AG10803 (cell line): Measurements from ENCODE around the gene POLR1A.

ENCODE experiments used
- DNase-seq: peaks from one replicate; pipeline ENCODE4 v3.0.0; 2010; ENCODE audit warnings: low read depth
- H3K4me3 ChIP-seq: 2 replicates; pipeline ENCODE4 v1.5.1; 2011; ENCODE audit warnings: mild to moderate bottlenecking, low read length, control low read depth
- TF ChIP-seq, protein P1 (sequence below): conservative IDR thresholded peaks from 2 replicates; pipeline ENCODE4 v1.5.1; 2011; ENCODE audit warnings: mild to moderate bottlenecking, low read length, control low read depth, inconsistent platforms

POLR1A gene

DNA sequence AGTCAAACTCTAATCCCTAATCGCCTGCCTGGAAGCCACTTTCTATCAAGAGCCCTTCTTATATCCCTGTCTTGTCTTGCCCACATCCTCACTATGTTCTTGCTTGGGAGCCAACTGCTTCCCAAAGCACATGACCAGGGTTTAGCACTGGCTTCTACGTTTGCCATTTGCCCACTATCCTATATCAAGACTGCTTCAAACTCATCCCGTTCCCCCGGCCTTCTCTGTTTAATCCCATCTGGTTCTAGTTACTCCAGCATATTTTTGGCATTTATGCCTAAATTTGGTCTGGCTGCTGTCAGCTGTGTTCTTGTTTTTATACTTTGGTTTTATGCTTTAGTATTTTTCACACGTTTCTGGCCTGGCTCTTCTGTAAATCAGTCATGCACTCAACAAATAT, 40.2 kb downstream of the POLR1A start:
- TF ChIP-seq, protein P1, sequence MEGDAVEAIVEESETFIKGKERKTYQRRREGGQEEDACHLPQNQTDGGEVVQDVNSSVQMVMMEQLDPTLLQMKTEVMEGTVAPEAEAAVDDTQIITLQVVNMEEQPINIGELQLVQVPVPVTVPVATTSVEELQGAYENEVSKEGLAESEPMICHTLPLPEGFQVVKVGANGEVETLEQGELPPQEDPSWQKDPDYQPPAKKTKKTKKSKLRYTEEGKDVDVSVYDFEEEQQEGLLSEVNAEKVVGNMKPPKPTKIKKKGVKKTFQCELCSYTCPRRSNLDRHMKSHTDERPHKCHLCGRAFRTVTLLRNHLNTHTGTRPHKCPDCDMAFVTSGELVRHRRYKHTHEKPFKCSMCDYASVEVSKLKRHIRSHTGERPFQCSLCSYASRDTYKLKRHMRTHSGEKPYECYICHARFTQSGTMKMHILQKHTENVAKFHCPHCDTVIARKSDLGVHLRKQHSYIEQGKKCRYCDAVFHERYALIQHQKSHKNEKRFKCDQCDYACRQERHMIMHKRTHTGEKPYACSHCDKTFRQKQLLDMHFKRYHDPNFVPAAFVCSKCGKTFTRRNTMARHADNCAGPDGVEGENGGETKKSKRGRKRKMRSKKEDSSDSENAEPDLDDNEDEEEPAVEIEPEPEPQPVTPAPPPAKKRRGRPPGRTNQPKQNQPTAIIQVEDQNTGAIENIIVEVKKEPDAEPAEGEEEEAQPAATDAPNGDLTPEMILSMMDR: no peak
- no peak overlapping the region for H3K4me3 ChIP-seq
- DNase-seq: peak; percentile 88

DNA sequence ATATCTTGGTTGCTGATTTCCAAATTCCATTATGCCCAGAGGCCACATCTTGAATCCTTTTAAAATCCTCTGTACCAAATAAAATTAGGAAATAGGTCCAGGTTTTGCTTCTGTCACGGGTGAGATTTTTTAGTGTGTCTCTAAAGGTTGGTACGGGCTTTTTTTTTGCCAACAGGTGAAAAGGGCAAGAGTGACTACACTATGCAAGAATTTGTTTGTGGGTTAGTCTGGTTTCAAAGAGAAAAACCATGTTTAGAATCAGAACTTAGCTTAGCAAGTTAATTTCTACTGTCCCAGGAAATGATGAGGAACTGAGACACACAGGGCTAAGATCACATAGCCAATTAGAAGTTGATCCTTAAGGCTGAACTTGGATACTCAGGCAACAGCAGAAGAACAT, 41.7 kb downstream of the POLR1A start:
- DNase-seq: peak; percentile 66
- TF ChIP-seq, protein P1: no peak
- no peak overlapping the region for H3K4me3 ChIP-seq

DNA sequence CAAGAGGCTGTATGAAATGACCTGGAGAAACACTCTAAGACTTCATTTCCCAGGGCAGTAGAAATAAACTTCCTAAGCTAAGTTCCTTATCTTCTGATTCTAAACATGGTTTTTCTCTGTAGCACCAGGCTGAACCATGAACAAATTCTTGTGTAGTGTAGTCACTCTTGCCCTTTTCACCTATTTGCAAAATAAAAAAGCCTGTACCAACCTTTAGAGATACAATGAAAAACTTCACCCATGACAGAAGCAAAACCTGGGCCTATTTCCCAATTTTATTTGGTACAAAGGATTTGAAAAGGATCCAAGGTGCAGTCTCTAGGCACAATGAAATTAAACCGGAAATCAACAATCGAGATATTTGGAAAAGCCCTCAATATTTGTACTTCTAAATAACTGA, 43.6 kb downstream of the POLR1A start:
- TF ChIP-seq, protein P1: no peak
- peak; percentile 34 for DNase-seq
- no peak overlapping the region for H3K4me3 ChIP-seq

DNA sequence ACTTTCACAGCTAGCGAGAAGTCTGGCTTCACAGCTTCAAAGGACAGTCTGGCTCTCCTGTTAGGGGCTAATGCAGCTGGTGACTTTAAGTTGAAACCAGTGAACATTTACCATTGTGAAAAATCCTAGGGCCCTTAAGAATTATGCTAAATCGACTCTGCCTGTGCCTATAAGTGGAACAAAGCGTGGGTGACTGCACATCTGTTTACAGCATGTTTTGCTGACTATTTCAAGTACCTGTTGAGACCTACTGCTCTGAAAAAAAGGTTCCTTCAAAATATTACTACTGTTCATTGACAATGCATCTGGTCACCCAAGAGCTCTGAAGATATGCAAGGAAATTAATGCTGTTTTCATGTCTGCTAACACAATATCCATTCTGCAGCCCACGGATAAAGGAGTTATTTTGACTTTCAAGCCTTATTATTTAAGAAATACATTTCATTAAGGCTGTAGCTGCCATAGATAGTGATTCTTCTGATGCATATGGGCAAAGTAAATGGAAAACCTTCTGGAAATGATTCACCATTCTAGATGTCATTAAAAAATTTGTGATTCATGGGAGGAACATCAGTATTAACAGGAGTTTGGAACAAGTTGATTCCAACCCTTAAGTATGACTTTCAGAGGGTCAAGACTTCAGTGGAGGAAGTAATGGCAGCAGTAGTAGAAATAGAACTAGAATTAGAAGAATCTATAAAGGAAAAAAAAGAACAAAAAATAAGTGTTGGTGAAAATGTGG, 48.9 kb downstream of the POLR1A start:
- TF ChIP-seq, protein P1: no peak
- no peak overlapping the region for H3K4me3 ChIP-seq
- no peak for DNase-seq

DNA sequence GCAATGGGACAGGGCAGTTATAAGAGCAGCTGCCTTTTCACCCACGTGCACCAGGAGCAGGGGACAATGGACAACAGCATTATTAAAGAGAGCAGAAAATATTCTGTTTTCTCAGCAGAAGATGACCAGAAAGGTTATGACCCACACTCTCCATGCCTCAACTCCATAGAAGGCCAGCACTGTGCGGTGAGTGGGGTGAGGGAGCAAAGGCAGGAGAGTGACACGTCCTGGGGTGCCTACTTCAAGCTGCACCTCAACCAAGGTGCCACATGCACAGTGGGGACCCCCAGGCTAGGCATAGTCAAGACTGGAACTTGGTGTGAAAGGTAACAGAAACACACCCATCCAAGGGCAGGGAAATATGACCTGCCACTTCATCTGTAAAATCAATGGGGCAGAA, 50.4 kb downstream of the POLR1A start:
- H3K4me3 ChIP-seq: no peak overlapping the region
- TF ChIP-seq, protein P1: no peak
- no peak for DNase-seq

DNA sequence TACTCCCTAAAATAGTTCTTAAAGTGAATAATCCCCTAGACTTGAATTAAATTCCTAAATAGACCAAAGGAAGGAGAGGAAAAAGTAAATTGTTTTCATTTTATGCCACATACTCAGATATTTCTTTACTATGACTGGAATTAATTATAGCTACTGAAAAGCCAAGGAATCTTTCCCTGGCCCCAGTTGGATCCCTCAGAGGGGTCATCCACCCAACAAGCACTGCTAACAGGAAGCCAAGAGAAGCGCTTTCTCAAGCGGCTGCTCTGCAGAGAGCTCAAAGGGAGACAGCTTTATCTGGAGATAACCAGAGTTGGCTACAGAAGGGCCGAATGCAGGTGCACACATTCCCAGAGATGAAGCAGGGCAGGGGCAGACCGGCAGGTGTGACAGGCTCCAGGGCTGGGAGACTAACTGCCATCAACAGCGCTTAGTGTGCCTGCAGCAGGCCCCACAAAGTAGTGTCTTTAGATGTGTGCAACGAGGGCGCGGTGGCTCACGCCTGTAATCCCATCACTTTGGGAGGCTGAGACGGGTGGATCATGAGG, 51.1 kb downstream of the POLR1A start:
- H3K4me3 ChIP-seq: no peak overlapping the region
- TF ChIP-seq, protein P1: no peak
- peak; percentile 82 for DNase-seq

DNA sequence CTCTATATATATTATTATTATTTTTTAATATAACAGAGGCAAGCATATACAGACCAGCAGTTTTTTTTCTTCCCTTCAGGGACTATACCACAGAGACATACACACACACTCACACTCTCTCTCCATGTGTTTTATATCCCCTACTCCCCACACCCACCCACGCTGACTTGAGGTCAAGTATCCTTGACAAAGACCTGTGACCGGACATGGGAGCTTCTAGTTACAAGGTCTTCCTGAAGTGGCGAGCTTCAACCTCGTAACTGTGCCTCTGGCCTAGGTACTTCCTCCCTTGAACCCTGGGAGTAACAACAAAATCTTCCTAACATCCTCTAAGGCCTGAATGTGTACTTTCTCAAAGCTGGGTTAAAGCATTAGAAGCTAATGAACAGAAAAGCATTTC, 52.5 kb downstream of the POLR1A start:
- TF ChIP-seq, protein P1: no peak
- DNase-seq: no peak
- no peak overlapping the region for H3K4me3 ChIP-seq
